Thyroid gland (tissue), 4 donors: ENCODE measurements around the gene RRP15.

Experiments used
- CTCF ChIP-seq, 6 experiments: fragments of 200-600 bp in 3 of 6; fragments of 450-650 bp in 3 of 6; sonication (generic) in 3 of 6; IDR thresholded peaks; one replicate each; pipeline ENCODE4 v1.5.1; 2016 to 2019; ENCODE audit warnings: antibody characterized with exemption in 6 of 6, mild to moderate bottlenecking in 2 of 6, inconsistent platforms in 1 of 6, moderate library complexity in 1 of 6
- POLR2A ChIP-seq, 2 donors: fragments of 450-650 bp; IDR thresholded peaks; one replicate each; pipeline ENCODE4 v1.6.1; 2017; ENCODE audit warnings: antibody characterized with exemption in 2 of 2, mild to moderate bottlenecking in 2 of 2, moderate library complexity in 1 of 2

GRCh38 chr1:218344814-218345672 lies 60.0 kb downstream of the RRP15 start, which contains the start of gene TGFB2:
- TF ChIP-seq CTCF (IDR thresholded peaks at IDR 0.05) (no peak), POLR2A (IDR thresholded peaks at IDR 0.05) (peak in 1 of 2 donors; percentile 65)
